WTC11 (cell line): ENCODE measurements around the gene MTLN. TPM values are rescaled to one million over a fixed set of nuclear protein-coding genes. Genes with fewer than 3 reads are reported as not detected.
"Not testable (repeated sequence)": the region's sequence is repeated elsewhere in the genome, so short reads cannot be mapped to it uniquely, and the experiment has no call there.

Source experiments
- ATAC-seq: fragments of 200-7000 bp; cut with Tn5 transposase; 2 replicates; pipeline ENCODE4 v1.10.0; 2021; ENCODE audit warnings: mild to moderate bottlenecking, moderate library complexity
- CTCF ChIA-PET: fragments of 300-600 bp; sonication (Branson Sonifier 250); formaldehyde crosslinking; loops from one replicate; lab custom pipeline; 2021; ENCODE audit warnings: antibody characterized with exemption; lab: Charles Lee
- POLR2A ChIA-PET: fragments of 350-600 bp; sonication (Branson Sonifier 250); formaldehyde crosslinking; loops from one replicate; lab custom pipeline; 2021; ENCODE audit warnings: antibody characterized with exemption; lab: Charles Lee
- DNase-seq: peaks from one replicate; pipeline ENCODE4 v3.0.0; 2021; ENCODE audit warnings: low spot score
- H3K27ac Mint-ChIP-seq: 2 replicates; pipeline ENCODE4 v1.8.0; 2021; ENCODE audit warnings: mixed read lengths
- H3K27me3 Mint-ChIP-seq: 2 replicates; pipeline ENCODE4 v1.8.0; 2021; ENCODE audit warnings: low read depth, mild to moderate bottlenecking, moderate library complexity, mixed read lengths
- H3K36me3 Mint-ChIP-seq: 2 replicates; pipeline ENCODE4 v1.8.0; 2021; ENCODE audit warnings: mixed read lengths
- H3K4me1 Mint-ChIP-seq: 2 replicates; pipeline ENCODE4 v1.8.0; 2022; ENCODE audit warnings: mixed read lengths
- H3K4me3 Mint-ChIP-seq: 2 replicates; pipeline ENCODE4 v1.8.0; 2021; ENCODE audit warnings: mild to moderate bottlenecking, moderate library complexity, mixed read lengths
- H3K9me3 Mint-ChIP-seq: 2 replicates; pipeline ENCODE4 v1.8.0; 2021; ENCODE audit warnings: mixed read lengths
- AFF4 ChIP-seq: sonication (generic); formaldehyde crosslinking; IDR thresholded peaks from 2 replicates; pipeline ENCODE4 v1.8.1; 2023; ENCODE audit warnings: mild to moderate bottlenecking, missing genetic modification reagents, borderline replicate concordance
- GABPB1 ChIP-seq: sonication (generic); formaldehyde crosslinking; IDR thresholded peaks from 2 replicates; pipeline ENCODE4 v1.8.1; 2023; ENCODE audit warnings: mild to moderate bottlenecking, missing genetic modification reagents
- SMAD3 ChIP-seq: sonication (generic); formaldehyde crosslinking; IDR thresholded peaks from 2 replicates; pipeline ENCODE4 v1.8.0; 2022; ENCODE audit warnings: missing genetic modification reagents, mild to moderate bottlenecking, borderline replicate concordance
- TEAD1 ChIP-seq: sonication (generic); formaldehyde crosslinking; IDR thresholded peaks from 2 replicates; pipeline ENCODE4 v1.8.0; 2022; ENCODE audit warnings: mild to moderate bottlenecking, missing genetic modification reagents
- total RNA-seq: library from RNA; stranded (reverse); gene quantifications from 3 replicates; pipeline ENCODE4 v1.2.3, GENCODE V29; 2021
- TF ChIP-seq, protein P1 (sequence below): sonication (generic); formaldehyde crosslinking; IDR thresholded peaks from 2 replicates; pipeline ENCODE4 v1.8.0; 2022; ENCODE audit warnings: mild to moderate bottlenecking, missing genetic modification reagents
- TF ChIP-seq, protein P2 (sequence below): sonication (generic); formaldehyde crosslinking; IDR thresholded peaks from 2 replicates; pipeline ENCODE4 v1.8.1; 2022; ENCODE audit warnings: mild to moderate bottlenecking, moderate library complexity, missing genetic modification reagents
- TF ChIP-seq, protein P3 (sequence below): sonication (generic); formaldehyde crosslinking; IDR thresholded peaks from 2 replicates; pipeline ENCODE4 v1.8.0; 2023; ENCODE audit warnings: mild to moderate bottlenecking, missing genetic modification reagents
- TF ChIP-seq, protein P4 (sequence below): sonication (generic); formaldehyde crosslinking; IDR thresholded peaks from 2 replicates; pipeline ENCODE4 v1.8.0; 2022; ENCODE audit warnings: mild to moderate bottlenecking, missing genetic modification reagents

Gene MTLN
- total RNA-seq, 1 experiment from 2014 or later = 42.2 TPM

DNA sequence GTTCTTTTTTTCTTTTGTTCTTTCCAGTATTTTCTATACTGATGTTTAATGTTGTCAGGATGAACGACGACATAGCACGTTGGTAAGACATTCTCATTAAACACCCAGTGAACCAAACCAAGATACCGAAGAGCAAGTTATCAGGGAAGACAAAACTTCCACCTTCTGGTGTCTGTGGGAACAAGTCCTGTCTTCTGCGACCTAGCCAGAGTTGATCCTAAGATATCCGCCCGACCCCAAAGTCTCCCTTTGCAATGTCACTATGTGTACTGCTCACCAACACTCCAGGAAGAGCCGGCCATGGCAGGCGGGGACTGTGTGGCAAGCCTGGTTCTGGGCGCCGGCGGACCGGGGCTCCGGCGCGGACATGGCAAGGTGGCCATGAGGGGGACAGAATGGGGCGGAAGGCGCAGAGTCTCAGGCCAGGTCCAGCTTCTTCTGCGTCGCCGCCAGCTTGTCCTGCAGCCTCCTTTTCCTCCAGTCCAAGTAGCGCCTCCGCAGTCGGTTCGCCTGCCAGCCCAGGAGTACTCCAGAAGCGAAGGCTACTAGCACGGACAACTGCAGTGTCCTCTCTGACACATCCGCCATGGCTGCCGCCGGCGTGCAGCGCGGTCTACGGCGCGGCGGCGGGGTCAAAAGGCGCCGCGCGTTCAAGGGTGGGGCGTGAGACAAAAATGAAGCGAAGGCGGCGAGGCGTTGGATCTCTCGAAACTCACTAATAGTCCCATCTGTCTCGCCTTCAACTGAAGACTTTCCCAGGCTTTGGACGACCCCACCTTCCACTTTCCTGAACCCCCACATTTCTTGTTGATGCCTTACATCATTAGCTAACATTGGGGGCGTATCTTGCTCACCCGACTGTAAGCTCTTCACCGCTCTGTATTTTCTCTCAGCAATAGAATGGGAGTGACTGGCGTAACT, at the start of gene MTLN (continued):
- TF ChIP-seq, protein P1, sequence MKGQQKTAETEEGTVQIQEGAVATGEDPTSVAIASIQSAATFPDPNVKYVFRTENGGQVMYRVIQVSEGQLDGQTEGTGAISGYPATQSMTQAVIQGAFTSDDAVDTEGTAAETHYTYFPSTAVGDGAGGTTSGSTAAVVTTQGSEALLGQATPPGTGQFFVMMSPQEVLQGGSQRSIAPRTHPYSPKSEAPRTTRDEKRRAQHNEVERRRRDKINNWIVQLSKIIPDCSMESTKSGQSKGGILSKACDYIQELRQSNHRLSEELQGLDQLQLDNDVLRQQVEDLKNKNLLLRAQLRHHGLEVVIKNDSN (CRISPR knock-in tag) = 0 out of 2 replicates have a peak, but pooled peaks have one; percentile 18
- TF ChIP-seq SMAD3 (peak; percentile 84; the same call in 1 of the 2 replicates), TEAD1 (CRISPR knock-in tag) (peak; percentile 59; the same call in 1 of the 2 replicates), GABPB1 (peak; percentile 67), AFF4 (CRISPR knock-in tag) (no peak)
- TF ChIP-seq, protein P2, sequence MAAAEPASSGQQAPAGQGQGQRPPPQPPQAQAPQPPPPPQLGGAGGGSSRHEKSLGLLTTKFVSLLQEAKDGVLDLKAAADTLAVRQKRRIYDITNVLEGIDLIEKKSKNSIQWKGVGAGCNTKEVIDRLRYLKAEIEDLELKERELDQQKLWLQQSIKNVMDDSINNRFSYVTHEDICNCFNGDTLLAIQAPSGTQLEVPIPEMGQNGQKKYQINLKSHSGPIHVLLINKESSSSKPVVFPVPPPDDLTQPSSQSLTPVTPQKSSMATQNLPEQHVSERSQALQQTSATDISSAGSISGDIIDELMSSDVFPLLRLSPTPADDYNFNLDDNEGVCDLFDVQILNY (CRISPR knock-in tag) = peak; percentile 92
- TF ChIP-seq, protein P3, sequence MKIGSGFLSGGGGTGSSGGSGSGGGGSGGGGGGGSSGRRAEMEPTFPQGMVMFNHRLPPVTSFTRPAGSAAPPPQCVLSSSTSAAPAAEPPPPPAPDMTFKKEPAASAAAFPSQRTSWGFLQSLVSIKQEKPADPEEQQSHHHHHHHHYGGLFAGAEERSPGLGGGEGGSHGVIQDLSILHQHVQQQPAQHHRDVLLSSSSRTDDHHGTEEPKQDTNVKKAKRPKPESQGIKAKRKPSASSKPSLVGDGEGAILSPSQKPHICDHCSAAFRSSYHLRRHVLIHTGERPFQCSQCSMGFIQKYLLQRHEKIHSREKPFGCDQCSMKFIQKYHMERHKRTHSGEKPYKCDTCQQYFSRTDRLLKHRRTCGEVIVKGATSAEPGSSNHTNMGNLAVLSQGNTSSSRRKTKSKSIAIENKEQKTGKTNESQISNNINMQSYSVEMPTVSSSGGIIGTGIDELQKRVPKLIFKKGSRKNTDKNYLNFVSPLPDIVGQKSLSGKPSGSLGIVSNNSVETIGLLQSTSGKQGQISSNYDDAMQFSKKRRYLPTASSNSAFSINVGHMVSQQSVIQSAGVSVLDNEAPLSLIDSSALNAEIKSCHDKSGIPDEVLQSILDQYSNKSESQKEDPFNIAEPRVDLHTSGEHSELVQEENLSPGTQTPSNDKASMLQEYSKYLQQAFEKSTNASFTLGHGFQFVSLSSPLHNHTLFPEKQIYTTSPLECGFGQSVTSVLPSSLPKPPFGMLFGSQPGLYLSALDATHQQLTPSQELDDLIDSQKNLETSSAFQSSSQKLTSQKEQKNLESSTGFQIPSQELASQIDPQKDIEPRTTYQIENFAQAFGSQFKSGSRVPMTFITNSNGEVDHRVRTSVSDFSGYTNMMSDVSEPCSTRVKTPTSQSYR (CRISPR knock-in tag) = peak; percentile 47; the same call in 1 of the 2 replicates
- TF ChIP-seq, protein P4, sequence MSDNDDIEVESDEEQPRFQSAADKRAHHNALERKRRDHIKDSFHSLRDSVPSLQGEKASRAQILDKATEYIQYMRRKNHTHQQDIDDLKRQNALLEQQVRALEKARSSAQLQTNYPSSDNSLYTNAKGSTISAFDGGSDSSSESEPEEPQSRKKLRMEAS (CRISPR knock-in tag) = peak; percentile 96

DNA sequence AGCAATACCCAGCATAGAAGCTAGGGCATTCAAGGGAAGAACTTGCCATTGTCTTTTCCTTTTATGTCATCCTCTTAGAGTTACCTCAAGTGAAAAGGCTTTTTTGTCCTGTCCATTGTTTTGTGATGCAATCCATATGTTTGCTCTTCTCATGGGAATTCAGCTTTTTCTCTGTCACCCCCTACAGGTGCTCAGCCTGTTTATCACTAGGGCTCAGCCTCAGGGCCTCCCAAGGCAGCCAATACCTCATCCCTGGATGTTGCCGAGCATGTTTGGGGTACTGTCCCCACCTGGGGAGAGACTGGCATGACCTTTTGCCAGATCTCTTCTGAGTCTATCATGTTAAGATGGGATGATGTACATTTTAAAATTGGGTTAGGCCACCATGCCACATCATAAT, 49.6 kb upstream of the MTLN start:
- DNase-seq, H3K36me3 Mint-ChIP-seq, H3K4me1 Mint-ChIP-seq, H3K27me3 Mint-ChIP-seq, H3K27ac Mint-ChIP-seq, CTCF ChIA-PET, POLR2A ChIA-PET, H3K4me3 Mint-ChIP-seq, H3K9me3 Mint-ChIP-seq: not testable (repeated sequence)
- peak; percentile 74 for ATAC-seq

- H3K4me1 Mint-ChIP-seq, H3K9me3 Mint-ChIP-seq, ATAC-seq, H3K36me3 Mint-ChIP-seq, H3K27me3 Mint-ChIP-seq, H3K4me3 Mint-ChIP-seq, H3K27ac Mint-ChIP-seq, POLR2A ChIA-PET, CTCF ChIA-PET, DNase-seq: not testable (repeated sequence)
Observed at GRCh38 chr2:110248081-110248795, 35.9 kb upstream of the MTLN start.

DNA sequence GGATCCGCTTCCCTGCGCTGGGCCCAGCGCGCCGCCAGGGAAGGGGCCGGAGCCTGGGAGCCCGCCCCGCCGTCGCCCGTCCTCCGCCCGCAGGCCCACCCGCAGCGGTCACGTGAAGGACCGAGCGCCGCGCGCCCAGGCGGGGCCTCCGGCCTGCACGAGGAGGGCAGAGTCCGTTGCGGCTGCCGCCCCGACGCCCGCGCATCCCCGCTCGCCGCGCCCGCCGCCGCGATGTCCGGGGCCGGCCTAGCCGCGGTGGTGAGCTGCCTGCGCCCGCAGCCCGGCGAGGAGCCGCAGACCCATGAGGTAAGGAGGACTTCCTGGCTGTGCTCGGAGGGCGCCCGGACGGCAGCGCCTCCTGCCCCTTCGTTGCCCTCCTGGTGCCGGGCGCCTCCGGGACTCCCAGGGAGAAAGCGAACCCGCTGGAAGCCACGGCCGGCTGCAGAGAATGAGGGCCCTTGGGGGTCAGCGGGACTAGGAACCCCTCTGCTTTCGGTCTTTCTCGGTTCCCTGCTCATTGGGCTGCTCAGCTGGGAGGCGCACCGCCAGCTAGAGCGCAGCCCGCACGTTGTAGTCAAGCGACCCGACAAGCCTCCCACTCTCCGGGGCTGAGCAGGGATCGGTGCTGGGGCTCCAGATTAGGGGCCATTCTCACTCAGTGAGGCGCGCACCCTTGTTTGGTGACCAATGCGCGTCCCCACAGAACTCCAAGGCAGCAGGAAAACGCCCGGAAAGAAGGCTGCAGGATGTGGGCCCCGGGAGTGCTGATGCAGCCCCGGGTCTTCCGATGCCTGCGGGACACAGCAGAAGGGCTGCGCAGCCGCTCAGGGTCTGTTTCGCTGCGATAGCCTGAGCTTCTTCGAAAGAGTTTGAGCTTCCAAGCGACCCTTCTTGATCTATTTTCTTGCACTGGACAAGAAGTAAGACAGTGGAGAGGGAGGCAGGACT, 33.4 kb upstream of the MTLN start:
- DNase-seq, H3K4me1 Mint-ChIP-seq, CTCF ChIA-PET, POLR2A ChIA-PET, H3K27ac Mint-ChIP-seq, H3K9me3 Mint-ChIP-seq, H3K4me3 Mint-ChIP-seq, H3K27me3 Mint-ChIP-seq, H3K36me3 Mint-ChIP-seq: not testable (repeated sequence)
- ATAC-seq = peak; percentile 87

- H3K27me3 Mint-ChIP-seq, ATAC-seq, POLR2A ChIA-PET, H3K4me1 Mint-ChIP-seq, H3K36me3 Mint-ChIP-seq, CTCF ChIA-PET, H3K9me3 Mint-ChIP-seq, H3K27ac Mint-ChIP-seq, H3K4me3 Mint-ChIP-seq, DNase-seq: not testable (repeated sequence)
Observed at GRCh38 chr2:110243283-110243682, 30.9 kb upstream of the MTLN start.

DNA sequence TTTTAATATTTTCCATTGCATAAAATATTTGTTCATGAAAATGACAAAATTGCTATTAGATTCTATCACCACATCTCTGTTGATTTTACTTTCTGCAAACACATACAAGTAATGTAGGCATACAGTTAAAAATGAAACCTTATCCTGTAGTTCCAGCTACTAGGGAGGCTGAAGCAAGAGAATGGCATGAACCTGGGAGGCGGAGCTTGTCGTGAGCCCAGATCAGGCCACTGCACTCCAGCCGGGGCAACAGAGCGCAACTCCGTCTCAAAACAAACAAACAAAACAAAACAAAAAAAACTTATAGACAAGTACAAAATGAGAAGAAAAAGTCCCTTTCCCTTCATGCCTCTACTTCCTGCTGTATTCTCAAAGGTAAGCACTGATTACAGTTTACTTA, 22.2 kb upstream of the MTLN start:
- H3K9me3 Mint-ChIP-seq, CTCF ChIA-PET, H3K36me3 Mint-ChIP-seq, H3K4me3 Mint-ChIP-seq, H3K4me1 Mint-ChIP-seq, H3K27ac Mint-ChIP-seq, POLR2A ChIA-PET, H3K27me3 Mint-ChIP-seq: not testable (repeated sequence)
- DNase-seq (peak; percentile 14), ATAC-seq (peak; percentile 46; the same call in 1 of the 2 replicates)
